Neural progenitor cell (in vitro differentiated cells): ENCODE data around the gene EAPP. TPM values are rescaled to one million over a fixed set of nuclear protein-coding genes. Genes with fewer than 3 reads are reported as not detected.

Experiments used
- DNase-seq: peaks from one replicate; pipeline ENCODE4 v3.0.0-alpha.2; 2016; ENCODE audit warnings: low spot score
- H2AFZ ChIP-seq: fragments of 200-600 bp; sonication (generic); replicated peaks from 2 replicates; pipeline ENCODE4 v1.6.1; 2016; ENCODE audit warnings: antibody characterized with exemption
- H3F3A ChIP-seq: fragments of 200-600 bp; sonication (generic); 2 replicates; pipeline ENCODE4 v1.6.1; 2016; ENCODE audit warnings: antibody characterized with exemption, low read depth
- H3K27ac ChIP-seq: fragments of 200-600 bp; sonication (generic); 2 replicates; pipeline ENCODE4 v1.5.1; 2016; ENCODE audit warnings: mild to moderate bottlenecking
- H3K27me3 ChIP-seq: fragments of 200-600 bp; sonication (generic); 2 replicates; pipeline ENCODE4 v1.6.1; 2016; ENCODE audit warnings: mild to moderate bottlenecking, moderate library complexity
- H3K36me3 ChIP-seq: fragments of 200-600 bp; sonication (generic); 2 replicates; pipeline ENCODE4 v1.5.1; 2016
- H3K4me1 ChIP-seq: fragments of 200-600 bp; sonication (generic); 2 replicates; pipeline ENCODE4 v1.6.1; 2016; ENCODE audit warnings: mixed run types
- H3K4me2 ChIP-seq: fragments of 200-600 bp; sonication (generic); 2 replicates; pipeline ENCODE4 v1.6.1; 2016
- H3K4me3 ChIP-seq: fragments of 200-600 bp; sonication (generic); 2 replicates; pipeline ENCODE4 v1.5.1; 2016
- H3K79me2 ChIP-seq: fragments of 200-600 bp; sonication (generic); 2 replicates; pipeline ENCODE4 v1.6.1; 2016; ENCODE audit warnings: low read depth
- H3K9ac ChIP-seq: fragments of 200-600 bp; sonication (generic); 2 replicates; pipeline ENCODE4 v1.6.1; 2016
- H3K9me3 ChIP-seq: fragments of 200-600 bp; sonication (generic); 2 replicates; pipeline ENCODE4 v1.5.1; 2016; ENCODE audit warnings: low read depth
- H4K20me1 ChIP-seq: fragments of 200-600 bp; sonication (generic); 2 replicates; pipeline ENCODE4 v1.6.1; 2016; ENCODE audit warnings: low read depth
- H3K27ac Mint-ChIP-seq: 3 replicates; pipeline ENCODE4 v1.8.0; 2021; ENCODE audit warnings: mixed read lengths
- H3K27me3 Mint-ChIP-seq: 2 replicates; pipeline ENCODE4 v1.8.0; 2022; ENCODE audit warnings: low read depth, mild to moderate bottlenecking, inconsistent platforms, moderate library complexity, mixed read lengths; ENCODE audit not compliant: insufficient read depth
- H3K36me3 Mint-ChIP-seq: 3 replicates; pipeline ENCODE4 v1.8.0; 2021; ENCODE audit warnings: mixed read lengths
- H3K4me1 Mint-ChIP-seq: 3 replicates; pipeline ENCODE4 v1.8.0; 2021; ENCODE audit warnings: mixed read lengths
- H3K4me3 Mint-ChIP-seq: 3 replicates; pipeline ENCODE4 v1.8.0; 2021; ENCODE audit warnings: mild to moderate bottlenecking, moderate library complexity, mixed read lengths
- H3K9me3 Mint-ChIP-seq: 3 replicates; pipeline ENCODE4 v1.8.0; 2020; ENCODE audit warnings: mixed read lengths
- CTCF ChIP-seq: fragments of 200-600 bp; sonication (generic); IDR thresholded peaks from 2 replicates; pipeline ENCODE4 v1.5.1; 2017; ENCODE audit warnings: antibody characterized with exemption, mild to moderate bottlenecking
- EZH2 ChIP-seq: fragments of 200-600 bp; sonication (generic); IDR thresholded peaks from 2 replicates; pipeline ENCODE4 v1.6.1; 2017; ENCODE audit warnings: antibody characterized with exemption, mild to moderate bottlenecking, moderate library complexity
- EZH2phosphoT487 ChIP-seq: fragments of 200-600 bp; sonication (generic); IDR thresholded peaks from 2 replicates; pipeline ENCODE4 v1.6.1; 2017; ENCODE audit warnings: antibody characterized with exemption
- total RNA-seq: library from RNA; depleted of rRNA; stranded (reverse); fragments of >200 nt; gene quantifications from 2 replicates; pipeline ENCODE4 v1.2.3, GENCODE V29; 2015; ENCODE audit warnings: low replicate concordance

EAPP gene
- total RNA-seq, 1 donor from 2014 or later: 79.6 TPM

DNA sequence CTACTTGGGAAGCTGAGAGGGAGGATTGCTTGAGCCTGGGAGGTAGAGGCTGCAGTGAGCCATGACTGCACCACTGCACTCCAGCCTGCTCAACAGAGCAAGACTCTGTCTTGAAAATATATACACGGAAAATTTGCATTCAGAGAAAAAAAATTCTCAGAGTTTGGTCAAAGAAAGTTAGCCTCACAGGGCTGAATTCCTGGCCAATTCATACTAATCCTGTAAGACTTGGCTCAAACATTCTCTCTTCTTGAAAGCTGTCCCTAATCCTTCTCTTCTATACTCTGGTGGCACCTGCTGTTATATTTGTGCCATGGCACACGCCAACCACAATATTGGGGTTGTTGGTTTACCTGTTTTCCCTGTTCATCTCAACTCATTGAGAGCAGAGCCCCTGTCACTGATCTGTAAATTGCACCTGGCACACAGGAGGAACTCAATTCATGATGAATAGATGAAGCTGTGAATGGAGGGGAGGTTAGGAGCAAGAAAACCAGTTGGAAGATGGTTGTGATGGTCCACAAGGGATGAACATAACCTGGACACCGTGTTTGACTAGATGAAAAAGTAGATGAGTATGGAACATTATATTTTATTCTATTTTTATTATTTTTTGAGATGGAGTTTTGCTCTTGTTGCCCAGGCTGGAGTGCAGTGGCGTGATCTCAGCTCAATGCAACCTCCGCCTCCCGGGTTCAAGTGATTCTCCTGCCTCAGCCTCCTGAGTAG lies 40.7 kb downstream of the EAPP start:
- TF ChIP-seq EZH2 (no peak), CTCF (peak; percentile 47)
- H3K4me3 ChIP-seq: no peak overlapping the region
- peaks cover 9% of the 10 kb centered on the region for H3K4me1 ChIP-seq
- H3K9ac ChIP-seq: no peak overlapping the region
- H3K9me3 Mint-ChIP-seq: no peaks in the 10 kb centered on the region
- H3K27me3 ChIP-seq: no peaks in the 10 kb centered on the region
- peak overlapping the region; percentile 38 for H3K4me3 Mint-ChIP-seq
- no peaks in the 10 kb centered on the region for H4K20me1 ChIP-seq
- H3K4me2 ChIP-seq: no peak overlapping the region
- H3K4me1 Mint-ChIP-seq: peaks cover 26% of the 10 kb centered on the region
- no peak overlapping the region for H2AFZ ChIP-seq
- H3K27ac Mint-ChIP-seq: no peak overlapping the region
- peaks cover 3% of the 10 kb centered on the region for H3K27me3 Mint-ChIP-seq
- H3K36me3 ChIP-seq: no peaks in the 10 kb centered on the region
- peak; percentile 36 for DNase-seq
- H3K79me2 ChIP-seq: no peaks in the 10 kb centered on the region
- no peaks in the 10 kb centered on the region for H3F3A ChIP-seq
- H3K27ac ChIP-seq: no peak overlapping the region
- H3K36me3 Mint-ChIP-seq: no peaks in the 10 kb centered on the region
- no peaks in the 10 kb centered on the region for H3K9me3 ChIP-seq

- H3K79me2 ChIP-seq: no peaks in the 10 kb centered on the region
- H3K4me2 ChIP-seq: no peak overlapping the region
- no peak overlapping the region for H3K9ac ChIP-seq
- TF ChIP-seq EZH2phosphoT487 (no peak), CTCF (peak; percentile 13)
- H2AFZ ChIP-seq: peak overlapping the region; percentile 95
- H3F3A ChIP-seq: no peaks in the 10 kb centered on the region
- DNase-seq: peak; percentile 28
- H3K4me3 ChIP-seq: no peak overlapping the region
- H3K27ac ChIP-seq: no peak overlapping the region
- H3K36me3 ChIP-seq: no peaks in the 10 kb centered on the region
- H4K20me1 ChIP-seq: no peaks in the 10 kb centered on the region
- peaks cover 4% of the 10 kb centered on the region for H3K27me3 Mint-ChIP-seq
- no peaks in the 10 kb centered on the region for H3K27me3 ChIP-seq
- no peaks in the 10 kb centered on the region for H3K9me3 Mint-ChIP-seq
- peak overlapping the region; percentile 5 for H3K4me3 Mint-ChIP-seq
- H3K36me3 Mint-ChIP-seq: no peaks in the 10 kb centered on the region
- peaks cover 9% of the 10 kb centered on the region for H3K4me1 ChIP-seq
- H3K9me3 ChIP-seq: no peaks in the 10 kb centered on the region
- peaks cover 24% of the 10 kb centered on the region for H3K4me1 Mint-ChIP-seq
- H3K27ac Mint-ChIP-seq: peak overlapping the region; percentile 97
Observed at GRCh38 chr14:34496679-34497513, 42.6 kb downstream of the EAPP start.

GRCh38 chr14:34496007-34496678 lies 43.4 kb downstream of the EAPP start:
- H3K9ac ChIP-seq: no peak overlapping the region
- H3K4me1 Mint-ChIP-seq: peaks cover 24% of the 10 kb centered on the region
- H3K27ac ChIP-seq: no peak overlapping the region
- H2AFZ ChIP-seq: peak overlapping the region; percentile 95
- H4K20me1 ChIP-seq: no peaks in the 10 kb centered on the region
- H3K4me3 Mint-ChIP-seq: no peak overlapping the region
- H3K36me3 Mint-ChIP-seq: no peaks in the 10 kb centered on the region
- DNase-seq: no peak
- H3K4me1 ChIP-seq: peaks cover 9% of the 10 kb centered on the region
- no peaks in the 10 kb centered on the region for H3F3A ChIP-seq
- no peak for TF ChIP-seq EZH2phosphoT487
- H3K27me3 ChIP-seq: no peaks in the 10 kb centered on the region
- H3K79me2 ChIP-seq: no peaks in the 10 kb centered on the region
- no peaks in the 10 kb centered on the region for H3K9me3 ChIP-seq
- H3K27ac Mint-ChIP-seq: no peak overlapping the region
- H3K9me3 Mint-ChIP-seq: no peaks in the 10 kb centered on the region
- H3K27me3 Mint-ChIP-seq: peaks cover 7% of the 10 kb centered on the region
- H3K36me3 ChIP-seq: no peaks in the 10 kb centered on the region
- no peak overlapping the region for H3K4me3 ChIP-seq
- no peak overlapping the region for H3K4me2 ChIP-seq
